ENCODE measurements around the gene FNBP1. TPM values are rescaled to one million over a fixed set of nuclear protein-coding genes. Genes with fewer than 3 reads are reported as not detected.

FNBP1 gene
- total and polyA plus RNA-seq, 2 experiments from 2014 or later = 19.5 to 21.0 TPM

GRCh38 chr9:129885018-129885669 lies 157.8 kb downstream of the FNBP1 start:
- H4K20me1 ChIP-seq (ENCODE audit: insufficient read depth, poor library complexity, severe bottlenecking) = no peaks in the 10 kb centered on the region
- no peaks in the 10 kb centered on the region for H3K27me3 ChIP-seq
- peak overlapping the region; percentile 42 for H3K27ac ChIP-seq
- H3K36me3 ChIP-seq (replicated peaks; ENCODE audit: insufficient read depth, low read depth) = no peaks in the 10 kb centered on the region
- no peaks in the 10 kb centered on the region for H3K9me3 ChIP-seq (ENCODE audit: low read depth)
- TF ChIP-seq EZH2 (IDR thresholded peaks at IDR 0.05; ENCODE audit: borderline replicate concordance) = no peak
- no peak for TF ChIP-seq CTCF (IDR thresholded peaks at IDR 0.05; ENCODE audit: poor library complexity)
- TF ChIP-seq EZH2phosphoT487 (IDR thresholded peaks at IDR 0.05; ENCODE audit: low read depth, severe bottlenecking, unreplicated experiment) = no peak
- H3K4me2 ChIP-seq = peak overlapping the region; percentile 80
- no peak for DNase-seq (ENCODE audit: low spot score)
- H3K79me2 ChIP-seq = no peaks in the 10 kb centered on the region
- peak overlapping the region; percentile 72 for H2AFZ ChIP-seq
- H3K4me1 ChIP-seq (ENCODE audit: insufficient read depth) = peaks cover 25% of the 10 kb centered on the region
- H3K4me3 ChIP-seq = no peak overlapping the region
- WGBS (ENCODE audit: low lambda C conversion rate, missing lambda C conversion rate) = 62% methylated on average over 26 of the region's 27 CpGs
- H3K9me2 ChIP-seq (replicated peaks; ENCODE audit: insufficient read depth) = no peaks in the 10 kb centered on the region

GRCh38 chr9:129884220-129885017 lies 158.6 kb downstream of the FNBP1 start:
- H3K4me1 ChIP-seq (ENCODE audit: insufficient read depth) = peaks cover 25% of the 10 kb centered on the region

GRCh38 chr9:129881547-129882324 lies 161.3 kb downstream of the FNBP1 start:
- no peak overlapping the region for H2AFZ ChIP-seq
- H3K4me3 ChIP-seq = no peak overlapping the region
- peaks cover 25% of the 10 kb centered on the region for H3K4me1 ChIP-seq (ENCODE audit: insufficient read depth)
- no peaks in the 10 kb centered on the region for H3K79me2 ChIP-seq
- WGBS (ENCODE audit: low lambda C conversion rate, missing lambda C conversion rate) = 92% methylated on average over 19 of the region's 19 CpGs
- no peaks in the 10 kb centered on the region for H4K20me1 ChIP-seq (ENCODE audit: insufficient read depth, poor library complexity, severe bottlenecking)
- H3K9me2 ChIP-seq (replicated peaks; ENCODE audit: insufficient read depth) = no peaks in the 10 kb centered on the region
- no peaks in the 10 kb centered on the region for H3K27me3 ChIP-seq
- no peaks in the 10 kb centered on the region for H3K36me3 ChIP-seq (replicated peaks; ENCODE audit: insufficient read depth, low read depth)
- no peak overlapping the region for H3K4me2 ChIP-seq
- TF ChIP-seq EZH2phosphoT487 (IDR thresholded peaks at IDR 0.05; ENCODE audit: low read depth, severe bottlenecking, unreplicated experiment) = no peak
- DNase-seq (ENCODE audit: low spot score) = no peak
- no peak overlapping the region for H3K27ac ChIP-seq
- H3K9me3 ChIP-seq (ENCODE audit: low read depth) = no peaks in the 10 kb centered on the region

More at GRCh38 chr9:129884220-129885017, 158.6 kb downstream of the FNBP1 start:
- Histone ChIP-seq H3K9me2 (replicated peaks; ENCODE audit: insufficient read depth) (no peaks in the 10 kb centered on the region), H3K36me3 (replicated peaks; ENCODE audit: insufficient read depth, low read depth) (no peaks in the 10 kb centered on the region), H3K27ac (peak overlapping the region; percentile 70), H3K79me2 (no peaks in the 10 kb centered on the region), H4K20me1 (ENCODE audit: insufficient read depth, poor library complexity, severe bottlenecking) (no peaks in the 10 kb centered on the region), H3K4me3 (peak overlapping the region; percentile 15), H3K4me2 (peak overlapping the region; percentile 80), H3K9me3 (ENCODE audit: low read depth) (no peaks in the 10 kb centered on the region), H3K27me3 (no peaks in the 10 kb centered on the region), H2AFZ (peak overlapping the region; percentile 61)
- TF ChIP-seq CTCF (IDR thresholded peaks at IDR 0.05; ENCODE audit: poor library complexity) (no peak), EZH2phosphoT487 (IDR thresholded peaks at IDR 0.05; ENCODE audit: low read depth, severe bottlenecking, unreplicated experiment) (no peak), EZH2 (IDR thresholded peaks at IDR 0.05; ENCODE audit: borderline replicate concordance) (no peak)
- peak; percentile 95 for DNase-seq (ENCODE audit: low spot score)
- 17% methylated on average over 24 of the region's 24 CpGs for WGBS (ENCODE audit: low lambda C conversion rate, missing lambda C conversion rate)

Measured in hepatocyte (in vitro differentiated cells).